BE2C (cell line): ENCODE results near the gene SLC38A11.
"Not testable (repeated sequence)": the region's sequence is repeated elsewhere in the genome, so short reads cannot be mapped to it uniquely, and the experiment has no call there.

ENCODE experiments used
- DNase-seq: peaks from one replicate; pipeline ENCODE4 v3.0.0-alpha.2; 2020
- H3K27me3 ChIP-seq: fragments of 250-450 bp; sonication (Bioruptor Pico); 2 replicates; pipeline ENCODE4 v1.5.1; 2020; ENCODE audit warnings: mild to moderate bottlenecking
- H3K36me3 ChIP-seq: fragments of 250-450 bp; sonication (Bioruptor Pico); 2 replicates; pipeline ENCODE4 v1.5.1; 2020; ENCODE audit warnings: mild to moderate bottlenecking
- H3K4me1 ChIP-seq: fragments of 250-450 bp; sonication (Bioruptor Pico); 2 replicates; pipeline ENCODE4 v1.5.1; 2020
- H3K4me3 ChIP-seq: 2 replicates; pipeline ENCODE4 v1.5.1; 2011; ENCODE audit warnings: low read depth, low read length
- H3K9me3 ChIP-seq: fragments of 250-450 bp; sonication (Bioruptor Pico); 2 replicates; pipeline ENCODE4 v1.5.1; 2020
- CTCF ChIP-seq: IDR thresholded peaks from 2 replicates; pipeline ENCODE4 v1.5.1; 2012; ENCODE audit warnings: mild to moderate bottlenecking, low read depth, low read length

SLC38A11 gene

GRCh38 chr2:164868563-164869419 is 86.5 kb downstream of the SLC38A11 start:
- Histone ChIP-seq H3K36me3 (no peaks in the 10 kb centered on the region), H3K27me3 (no peaks in the 10 kb centered on the region), H3K4me3 (no peak overlapping the region), H3K9me3 (no peaks in the 10 kb centered on the region), H3K4me1 (no peaks in the 10 kb centered on the region)
- TF ChIP-seq CTCF, result no peak
- DNase-seq, result no peak

GRCh38 chr2:164867779-164868397 is 87.4 kb downstream of the SLC38A11 start:
- no peak for TF ChIP-seq CTCF

GRCh38 chr2:164866381-164866780 is 88.9 kb downstream of the SLC38A11 start:
- not testable (repeated sequence) for H3K4me1 ChIP-seq, H3K9me3 ChIP-seq, H3K36me3 ChIP-seq, DNase-seq, H3K4me3 ChIP-seq, H3K27me3 ChIP-seq

More at GRCh38 chr2:164867779-164868397, 87.4 kb downstream of the SLC38A11 start:
- DNase-seq, result no peak
- Histone ChIP-seq H3K4me1 (no peaks in the 10 kb centered on the region), H3K27me3 (no peaks in the 10 kb centered on the region), H3K36me3 (no peaks in the 10 kb centered on the region), H3K9me3 (no peaks in the 10 kb centered on the region), H3K4me3 (no peak overlapping the region)

GRCh38 chr2:164860694-164861042 is 94.7 kb downstream of the SLC38A11 start:
- no peaks in the 10 kb centered on the region for H3K36me3 ChIP-seq
- no peak for TF ChIP-seq CTCF
- no peak overlapping the region for H3K4me3 ChIP-seq
- DNase-seq, result no peak
- H3K4me1 ChIP-seq, result no peaks in the 10 kb centered on the region
- H3K9me3 ChIP-seq, result no peaks in the 10 kb centered on the region
- no peaks in the 10 kb centered on the region for H3K27me3 ChIP-seq

- H3K9me3 ChIP-seq, H3K36me3 ChIP-seq, H3K4me1 ChIP-seq, DNase-seq, H3K27me3 ChIP-seq, H3K4me3 ChIP-seq: not testable (repeated sequence)
Measured at GRCh38 chr2:164859906-164860693, 95.2 kb downstream of the SLC38A11 start.

- Histone ChIP-seq H3K27me3 (no peaks in the 10 kb centered on the region), H3K36me3 (no peaks in the 10 kb centered on the region), H3K4me3 (no peak overlapping the region), H3K4me1 (no peaks in the 10 kb centered on the region), H3K9me3 (no peaks in the 10 kb centered on the region)
- TF ChIP-seq CTCF, result no peak
- no peak for DNase-seq
Measured at GRCh38 chr2:164859251-164859818, 96.0 kb downstream of the SLC38A11 start.
